ENCODE results near the gene CFAP410.

- TF ChIP-seq, protein P1, sequence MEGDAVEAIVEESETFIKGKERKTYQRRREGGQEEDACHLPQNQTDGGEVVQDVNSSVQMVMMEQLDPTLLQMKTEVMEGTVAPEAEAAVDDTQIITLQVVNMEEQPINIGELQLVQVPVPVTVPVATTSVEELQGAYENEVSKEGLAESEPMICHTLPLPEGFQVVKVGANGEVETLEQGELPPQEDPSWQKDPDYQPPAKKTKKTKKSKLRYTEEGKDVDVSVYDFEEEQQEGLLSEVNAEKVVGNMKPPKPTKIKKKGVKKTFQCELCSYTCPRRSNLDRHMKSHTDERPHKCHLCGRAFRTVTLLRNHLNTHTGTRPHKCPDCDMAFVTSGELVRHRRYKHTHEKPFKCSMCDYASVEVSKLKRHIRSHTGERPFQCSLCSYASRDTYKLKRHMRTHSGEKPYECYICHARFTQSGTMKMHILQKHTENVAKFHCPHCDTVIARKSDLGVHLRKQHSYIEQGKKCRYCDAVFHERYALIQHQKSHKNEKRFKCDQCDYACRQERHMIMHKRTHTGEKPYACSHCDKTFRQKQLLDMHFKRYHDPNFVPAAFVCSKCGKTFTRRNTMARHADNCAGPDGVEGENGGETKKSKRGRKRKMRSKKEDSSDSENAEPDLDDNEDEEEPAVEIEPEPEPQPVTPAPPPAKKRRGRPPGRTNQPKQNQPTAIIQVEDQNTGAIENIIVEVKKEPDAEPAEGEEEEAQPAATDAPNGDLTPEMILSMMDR (IDR thresholded peaks at IDR 0.05; ENCODE audit: extremely low read depth in 1 of 2, insufficient read depth in 1 of 2, low read depth in 1 of 2, low read length in 2 of 2), result no peak
- TF ChIP-seq, protein P2, sequence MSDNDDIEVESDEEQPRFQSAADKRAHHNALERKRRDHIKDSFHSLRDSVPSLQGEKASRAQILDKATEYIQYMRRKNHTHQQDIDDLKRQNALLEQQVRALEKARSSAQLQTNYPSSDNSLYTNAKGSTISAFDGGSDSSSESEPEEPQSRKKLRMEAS (IDR thresholded peaks at IDR 0.05; ENCODE audit: insufficient read depth, insufficient read length), result no peak
Observed at GRCh38 chr21:44330698-44331097, 8.5 kb downstream of the CFAP410 start.

Measured in endothelial cell of umbilical vein (primary cell).